NCI-H526 (cell line): ENCODE data around the gene PCCA.
"Not testable (repeated sequence)": the region's sequence is repeated elsewhere in the genome, so short reads cannot be mapped to it uniquely, and the experiment has no call there.

Source experiments
- DNase-seq, 2 experiments: peaks; one replicate each; lab custom pipeline; 2025; lab: John Stamatoyannopoulos, UW

Gene PCCA

DNA sequence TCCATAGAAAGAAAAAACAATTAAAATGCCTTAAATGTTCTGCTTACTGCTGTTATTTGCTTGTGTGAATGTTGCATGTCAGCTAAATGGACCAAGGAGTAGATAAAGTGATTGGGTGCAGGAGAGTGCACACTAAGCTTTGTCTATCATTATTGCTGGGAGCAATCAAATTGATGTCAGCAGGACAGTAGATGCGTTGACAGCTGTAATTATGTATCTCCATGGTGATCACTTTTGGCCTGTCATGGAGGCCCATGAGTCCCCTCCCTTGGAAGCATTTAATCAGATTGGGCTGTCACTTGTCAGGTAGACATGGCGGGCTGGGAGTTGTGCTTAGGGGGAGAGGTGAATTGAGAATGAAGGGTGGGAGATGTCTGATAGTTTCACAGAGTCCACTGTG is 215.3 kb downstream of the PCCA start:
- no peak for DNase-seq

DNA sequence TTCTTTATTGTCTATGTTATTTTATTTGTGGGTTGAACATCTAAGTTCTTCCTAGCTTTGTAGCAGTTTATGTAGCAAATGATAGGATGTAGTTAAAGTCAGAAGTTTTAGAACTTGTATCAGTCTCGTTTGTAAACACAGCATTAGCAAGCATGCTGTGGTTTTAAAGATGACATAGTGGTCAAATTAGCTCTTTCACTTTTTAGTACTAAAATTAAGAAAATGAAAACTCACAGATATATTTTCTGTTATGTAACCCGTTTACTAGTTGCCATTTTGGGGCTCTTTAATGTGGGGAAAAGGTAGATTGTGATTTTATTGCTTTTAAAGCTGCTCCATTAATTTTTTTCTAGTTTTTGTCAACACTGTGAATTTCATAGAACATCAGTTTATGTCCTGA is 216.5 kb downstream of the PCCA start:
- no peak for DNase-seq

DNA sequence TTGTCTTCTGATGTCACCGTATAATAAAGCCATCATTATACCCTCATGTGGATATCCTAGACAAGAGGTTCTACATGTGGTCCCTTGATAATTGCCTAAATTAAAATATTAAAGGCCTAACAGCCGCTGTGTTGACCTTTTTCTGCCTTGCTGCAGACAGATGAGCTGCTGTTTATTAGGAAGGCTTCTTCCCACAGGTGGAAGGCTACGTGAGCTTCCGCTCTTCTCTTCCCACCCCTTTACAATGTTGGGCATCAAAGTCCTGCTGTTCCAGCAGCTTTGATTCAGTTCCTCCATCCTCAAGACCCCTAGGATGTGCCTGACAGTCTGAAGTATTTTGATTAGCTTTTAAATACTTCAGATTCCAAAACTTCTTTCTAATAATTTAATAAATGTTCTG is 217.1 kb downstream of the PCCA start:
- DNase-seq: peak in 1 of 2 experiments; percentile 23

DNA sequence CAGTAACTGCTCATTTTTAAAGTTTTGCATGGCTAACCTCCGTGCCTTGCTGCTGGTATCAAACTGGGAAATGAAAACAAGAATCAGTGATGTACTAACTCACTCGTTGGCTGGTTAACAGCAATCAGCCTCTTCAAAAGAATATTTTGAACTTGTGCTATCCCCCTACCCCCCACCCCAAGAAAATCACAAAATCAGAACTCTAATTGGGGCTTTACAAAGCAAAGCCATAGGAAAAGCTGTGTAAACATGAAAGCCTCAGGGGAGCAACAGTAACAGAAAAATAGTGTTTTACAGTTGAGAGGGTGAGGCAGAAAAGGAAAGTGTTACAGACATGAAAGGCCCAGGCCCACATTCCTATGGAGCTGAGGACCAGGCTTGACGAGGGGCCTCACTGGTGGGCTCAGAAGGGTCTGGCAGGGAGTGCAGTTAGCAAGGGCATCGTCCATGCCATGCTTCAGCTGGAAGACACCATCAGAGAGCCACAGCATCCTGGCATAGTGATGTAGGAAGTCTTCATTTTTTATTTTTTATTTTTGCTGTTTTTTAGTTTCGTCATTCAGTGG is 217.6 kb downstream of the PCCA start:
- DNase-seq: no peak

DNA sequence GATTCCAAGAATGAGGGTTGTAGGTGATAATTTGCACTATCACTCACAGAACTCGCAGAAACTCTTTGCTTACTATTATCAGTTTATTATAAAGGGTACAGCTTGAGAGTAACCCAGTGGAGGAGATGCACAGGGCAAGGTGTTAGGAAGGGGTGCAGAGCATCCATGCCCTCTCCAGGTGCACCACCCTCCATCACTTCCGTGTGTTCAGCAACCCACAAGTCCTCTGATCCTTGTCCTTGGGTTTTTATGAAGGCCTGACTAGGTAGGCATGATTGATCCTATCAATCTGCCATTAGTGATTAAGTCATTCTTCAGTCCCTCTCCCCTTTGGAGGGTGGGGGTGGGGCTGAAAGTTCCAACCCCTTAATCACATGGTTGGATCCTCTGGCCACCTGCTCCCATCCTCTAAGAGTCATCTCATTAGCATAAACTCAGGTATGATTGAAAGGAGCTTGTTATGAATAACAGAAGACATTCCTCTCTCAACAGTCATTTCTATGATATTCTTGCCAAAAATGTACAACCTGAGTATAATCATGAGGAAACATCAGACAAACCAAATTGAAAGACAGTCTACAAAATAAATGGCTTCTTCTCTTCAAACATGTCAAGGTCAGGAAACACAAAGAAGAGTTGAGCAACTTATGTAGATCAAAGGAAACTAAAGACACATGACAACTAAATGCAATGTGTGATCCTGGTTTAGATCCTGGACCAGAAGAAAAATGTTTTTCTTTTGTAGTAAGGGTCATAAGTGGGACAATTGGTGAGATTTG is 225.4 kb downstream of the PCCA start:
- DNase-seq: no peak

DNA sequence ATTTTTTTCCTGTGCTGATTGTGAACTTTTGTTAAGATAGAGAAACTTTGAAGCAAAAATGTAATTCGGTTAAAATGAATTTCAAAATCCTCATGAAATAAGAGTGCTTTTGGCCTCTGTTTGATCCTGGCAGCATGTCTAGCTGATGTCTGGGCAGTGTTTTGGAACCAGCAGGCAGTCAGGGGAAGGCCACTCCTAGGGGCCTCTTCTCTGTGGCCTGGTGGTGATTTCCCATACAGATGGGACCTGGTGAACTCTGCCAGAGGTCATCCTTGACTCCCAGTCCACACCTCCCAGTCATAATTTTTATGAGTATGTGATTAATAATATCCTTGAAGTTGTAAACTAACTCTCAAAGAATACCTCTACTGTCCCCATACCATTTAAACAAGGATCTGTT is 226.6 kb downstream of the PCCA start:
- DNase-seq: no peak

DNA sequence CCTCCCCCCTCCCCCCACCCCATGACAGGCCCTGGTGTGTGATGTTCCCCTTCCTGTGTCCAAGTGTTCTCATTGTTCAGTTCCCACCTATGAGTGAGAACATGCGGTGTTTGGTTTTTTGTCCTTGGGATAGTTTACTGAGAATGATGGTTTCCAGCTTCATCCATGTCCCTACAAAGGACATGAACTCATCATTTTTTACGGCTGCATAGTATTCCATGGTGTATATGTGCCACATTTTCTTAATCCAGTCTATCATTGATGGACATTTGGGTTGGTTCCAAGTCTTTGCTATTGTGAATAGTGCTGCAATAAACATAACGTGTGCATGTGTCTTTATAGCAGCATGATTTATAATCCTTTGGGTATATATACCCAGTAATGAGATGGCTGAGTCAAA is 229.6 kb downstream of the PCCA start:
- not testable (repeated sequence) for DNase-seq

DNA sequence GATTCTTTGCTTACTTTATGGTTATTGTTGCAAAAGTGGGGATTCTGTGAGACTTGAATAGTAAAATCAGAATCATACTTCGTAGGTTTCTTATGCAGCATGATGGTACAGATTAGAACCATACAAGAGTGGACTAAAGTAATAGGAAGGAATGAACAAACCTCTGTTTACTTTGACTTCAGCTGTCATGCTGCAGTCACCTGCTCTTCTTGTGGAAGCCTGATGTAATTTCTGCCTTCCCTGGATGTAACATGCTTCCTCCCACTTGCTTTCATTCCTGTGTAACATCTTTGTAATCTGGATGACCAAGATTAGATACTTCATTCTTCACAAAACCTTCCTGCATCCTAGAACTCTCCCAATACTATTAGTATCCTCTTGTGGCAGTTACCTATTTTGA is 235.0 kb downstream of the PCCA start:
- no peak for DNase-seq

DNA sequence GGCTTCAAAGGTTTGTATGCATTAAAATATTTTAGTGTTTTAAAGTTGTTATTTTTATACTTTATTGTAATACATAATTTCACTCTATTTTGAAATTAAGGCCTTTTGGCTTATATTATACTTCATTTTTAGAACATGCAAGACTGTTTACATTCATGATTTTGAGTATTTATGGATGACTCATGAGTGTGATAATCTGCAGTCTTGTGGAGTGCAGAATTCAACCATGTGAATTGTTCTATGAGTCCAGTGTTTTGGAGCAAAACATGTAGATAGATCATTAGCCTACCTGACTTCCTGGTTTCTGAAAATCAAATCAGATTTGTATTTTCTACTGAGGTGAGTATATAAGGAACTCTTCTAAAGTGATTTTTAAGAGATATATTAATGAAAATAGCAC is 241.8 kb downstream of the PCCA start:
- DNase-seq: no peak

DNA sequence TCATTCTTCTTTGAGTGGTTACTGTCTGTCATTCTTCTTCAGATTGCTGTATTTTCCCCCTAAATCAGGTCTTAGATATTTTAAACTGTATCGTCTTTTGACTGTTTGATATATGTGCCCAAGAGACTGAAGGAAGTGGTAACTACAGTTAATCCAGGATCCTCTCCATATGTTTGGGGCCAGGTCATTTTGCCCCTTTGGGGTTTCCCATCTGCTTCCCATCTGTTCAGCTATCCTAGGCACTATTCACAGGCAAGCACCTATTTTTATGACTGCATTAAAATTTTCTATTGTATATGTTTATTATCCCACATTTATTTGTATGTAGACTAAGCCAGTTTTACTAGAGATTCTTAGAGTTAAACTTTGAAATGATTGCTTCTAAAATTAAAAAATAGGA is 244.2 kb downstream of the PCCA start:
- DNase-seq: no peak

DNA sequence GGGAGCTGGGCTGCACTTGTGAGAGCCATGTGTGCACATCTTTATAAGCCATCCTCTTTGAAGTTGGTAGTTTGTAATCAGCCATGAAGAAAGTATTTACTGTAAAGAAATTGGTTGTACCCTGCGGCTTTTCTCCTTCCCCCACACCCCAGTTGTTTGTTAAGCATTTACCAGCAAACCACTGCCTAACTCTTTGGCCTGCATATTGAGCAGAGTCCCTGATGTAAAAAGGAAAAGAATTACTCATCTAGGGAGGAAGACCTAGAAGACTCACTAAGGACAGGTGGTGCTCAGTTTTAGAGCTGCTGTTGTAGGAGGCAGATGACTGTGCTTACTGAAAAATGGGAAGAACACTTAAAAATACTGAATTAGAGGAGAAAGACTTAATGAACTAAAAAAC is 245.3 kb downstream of the PCCA start:
- DNase-seq: no peak

DNA sequence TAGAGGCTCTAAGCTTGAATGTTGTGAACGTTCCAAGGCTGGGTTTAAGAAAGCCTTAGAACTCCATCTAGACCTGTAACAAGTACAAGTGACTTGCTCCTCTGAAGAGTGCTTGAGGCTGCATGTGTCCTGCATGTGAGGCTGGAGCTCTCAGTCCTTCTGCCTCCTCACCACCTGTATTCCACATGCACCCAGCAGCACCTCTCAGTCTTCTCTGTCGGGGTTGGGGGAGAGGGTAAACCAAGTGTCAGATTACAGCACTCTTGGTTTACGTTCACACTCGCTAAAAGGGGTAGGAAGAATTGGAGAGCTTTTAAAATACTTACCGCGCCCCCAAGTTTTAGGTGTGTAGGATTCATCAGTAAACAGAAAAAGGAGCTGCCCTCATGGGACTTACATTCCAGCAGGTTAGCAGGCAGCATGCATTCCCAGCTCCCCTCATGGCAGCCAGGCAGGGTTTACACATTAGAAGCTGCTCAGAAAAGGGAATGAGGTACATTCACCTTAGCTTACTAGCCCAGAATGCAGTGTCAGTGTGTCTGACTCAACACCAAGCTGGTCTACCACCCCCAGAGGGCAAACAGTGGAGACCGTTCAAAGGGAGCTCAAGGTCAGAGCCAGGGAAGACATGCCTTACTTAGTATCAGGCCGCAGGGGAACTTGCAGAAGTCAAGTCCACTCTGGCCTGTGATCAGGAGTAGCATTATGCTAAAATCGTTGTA is 248.1 kb downstream of the PCCA start:
- no peak for DNase-seq

DNA sequence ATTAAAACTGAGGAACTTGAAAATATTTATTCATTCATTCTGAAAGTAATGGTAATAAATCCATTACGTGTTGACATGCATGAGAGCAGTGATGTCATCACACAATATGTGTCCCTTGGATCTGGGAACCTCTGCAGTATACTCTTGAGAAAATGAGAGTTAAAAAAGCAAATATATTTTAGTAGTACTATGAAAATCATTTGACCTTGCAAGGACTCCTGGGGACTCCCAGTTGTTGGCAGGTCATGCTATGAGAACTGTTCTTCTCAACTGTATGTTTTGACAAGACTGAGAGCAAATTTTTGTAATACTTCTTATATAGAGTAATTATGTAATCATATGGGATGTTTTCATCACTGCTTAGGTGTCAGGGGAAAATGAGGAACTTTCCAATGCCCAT is 249.4 kb downstream of the PCCA start:
- DNase-seq: no peak

DNA sequence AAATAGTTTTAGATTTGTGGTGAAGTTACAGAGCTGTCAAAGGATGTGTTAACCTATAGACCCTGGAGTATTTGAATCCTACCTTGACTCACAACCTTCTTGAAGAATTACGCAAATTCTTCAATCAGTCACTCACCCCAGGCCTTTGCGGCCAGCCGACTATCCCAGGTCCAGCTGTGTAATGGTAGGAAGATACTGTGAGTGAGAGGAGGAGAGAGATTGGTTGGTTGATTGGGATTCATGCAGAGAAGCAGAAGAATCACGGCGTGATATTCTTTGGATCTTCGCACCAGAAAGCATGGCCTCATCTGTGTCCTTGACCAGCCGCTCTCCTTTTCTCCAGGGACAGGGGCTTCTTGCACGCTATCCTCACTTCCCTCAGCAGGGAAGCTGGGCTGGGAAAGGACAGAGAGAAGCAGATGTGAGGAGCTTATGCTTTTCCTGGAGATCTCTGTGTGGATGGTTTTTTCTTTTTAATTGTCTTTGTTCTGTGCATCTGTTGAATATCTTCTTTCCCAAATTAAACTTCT is 250.6 kb downstream of the PCCA start:
- DNase-seq: no peak

DNA sequence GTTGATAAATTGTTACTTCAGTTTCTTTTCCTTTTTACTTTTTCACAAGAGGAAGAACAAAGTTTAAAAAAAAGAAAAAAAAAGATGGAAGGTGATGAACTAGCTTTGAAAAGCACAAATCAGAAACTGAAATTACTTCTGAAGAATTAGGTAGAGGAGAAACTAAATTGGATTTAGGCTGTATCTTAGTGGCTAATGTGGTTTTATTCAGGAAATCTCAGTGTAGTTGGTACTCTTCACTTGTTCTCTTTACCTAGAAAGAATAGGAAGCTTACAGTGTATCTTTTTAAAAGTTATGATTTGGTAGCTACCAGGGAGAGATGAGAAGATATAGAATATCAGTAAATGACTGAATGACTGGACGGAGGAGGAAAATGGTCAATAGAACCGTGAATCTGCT is 252.0 kb downstream of the PCCA start:
- DNase-seq: no peak

DNA sequence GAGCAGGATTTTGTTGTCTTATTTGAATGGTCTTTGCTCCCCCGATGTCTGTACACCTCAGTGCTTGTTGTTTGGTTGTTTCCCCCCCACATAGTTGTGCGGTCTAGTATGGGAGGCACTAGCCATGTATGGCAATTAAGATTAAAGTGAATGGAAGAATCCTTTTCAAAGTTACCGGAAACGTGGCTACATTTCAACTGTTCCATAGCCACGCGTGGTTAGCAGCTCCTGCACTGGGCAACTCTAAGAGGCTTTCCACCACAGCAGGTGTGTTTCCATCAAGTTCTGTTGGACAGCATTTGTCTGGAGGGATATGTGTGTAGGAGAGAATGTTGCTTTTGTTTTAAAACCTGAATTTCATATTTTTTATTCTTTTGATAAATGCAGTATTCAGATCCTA is 252.4 kb downstream of the PCCA start:
- DNase-seq: no peak

DNA sequence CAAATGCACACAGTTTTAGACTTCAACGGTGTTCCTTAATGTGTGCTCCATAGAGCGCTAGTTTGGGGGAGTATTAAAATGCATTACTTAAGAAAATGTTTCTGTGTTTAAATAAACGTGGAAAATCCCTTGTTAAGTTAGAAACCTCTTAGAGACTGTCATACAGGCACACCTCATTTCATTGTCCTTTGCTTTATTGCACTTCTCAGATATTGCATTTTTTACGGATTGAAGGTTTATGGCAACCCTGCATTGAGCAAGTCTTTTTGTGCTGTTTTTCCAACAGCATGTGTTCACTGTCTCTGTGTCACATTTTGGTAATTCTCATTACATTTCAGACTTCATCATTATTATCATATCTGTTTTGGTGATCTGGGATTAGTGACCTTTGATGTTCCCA is 255.7 kb downstream of the PCCA start:
- no peak for DNase-seq

DNA sequence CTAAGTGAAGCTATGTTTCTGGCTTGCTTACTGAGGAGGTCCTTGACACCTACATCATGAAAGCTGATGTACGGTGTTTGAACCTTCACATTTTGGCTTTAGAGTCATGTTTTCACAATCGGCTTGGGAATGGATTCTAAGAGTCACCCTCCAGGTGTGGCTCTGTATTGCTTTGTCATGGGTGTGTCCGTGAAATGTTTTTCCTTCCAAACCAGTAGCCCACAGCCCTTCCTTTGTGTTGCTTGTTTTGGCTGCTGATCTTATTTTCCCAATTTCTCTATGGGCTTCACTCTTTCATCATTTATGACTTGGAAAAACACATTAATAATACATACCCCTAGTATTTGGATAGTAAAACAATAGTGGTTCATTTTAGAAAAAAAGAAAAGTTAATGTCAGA is 259.1 kb downstream of the PCCA start:
- DNase-seq: no peak

DNA sequence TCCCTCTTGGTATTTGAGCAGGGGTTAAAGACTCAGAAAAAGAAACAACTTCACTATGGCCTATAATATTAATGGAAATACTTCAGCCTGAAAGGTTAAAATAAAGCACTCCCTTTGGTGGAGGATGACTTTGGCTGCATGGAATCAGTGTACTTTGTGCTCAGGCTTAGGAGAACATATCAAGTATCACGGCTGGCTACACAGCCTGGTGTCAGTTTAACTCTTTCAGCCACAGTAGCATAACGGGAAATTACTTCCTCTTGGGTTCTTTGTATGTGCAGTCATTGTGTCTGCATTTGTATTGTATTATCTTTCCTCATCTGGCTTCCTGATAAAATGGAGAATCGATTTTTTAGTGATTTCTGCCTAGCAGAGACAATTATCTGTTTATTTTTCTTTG is 260.7 kb downstream of the PCCA start:
- no peak for DNase-seq

DNA sequence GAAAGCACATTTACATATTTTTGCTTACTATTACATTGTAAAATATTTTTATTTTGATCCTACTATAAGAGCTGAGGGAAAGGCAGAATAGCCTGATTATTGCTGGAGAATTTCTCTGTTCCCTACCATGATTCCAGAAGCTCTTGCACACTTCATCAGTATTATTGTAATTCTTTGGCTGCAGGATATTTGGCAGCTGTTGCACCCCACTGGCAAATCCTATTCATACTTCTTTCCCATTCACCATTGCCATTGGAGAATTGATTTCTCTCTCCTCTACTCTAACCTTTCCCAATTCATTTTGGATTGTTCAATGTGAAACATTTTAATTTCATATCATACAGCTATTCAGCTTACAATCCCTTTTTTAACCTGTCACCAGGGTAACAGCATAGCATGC is 261.7 kb downstream of the PCCA start:
- no peak for DNase-seq

DNA sequence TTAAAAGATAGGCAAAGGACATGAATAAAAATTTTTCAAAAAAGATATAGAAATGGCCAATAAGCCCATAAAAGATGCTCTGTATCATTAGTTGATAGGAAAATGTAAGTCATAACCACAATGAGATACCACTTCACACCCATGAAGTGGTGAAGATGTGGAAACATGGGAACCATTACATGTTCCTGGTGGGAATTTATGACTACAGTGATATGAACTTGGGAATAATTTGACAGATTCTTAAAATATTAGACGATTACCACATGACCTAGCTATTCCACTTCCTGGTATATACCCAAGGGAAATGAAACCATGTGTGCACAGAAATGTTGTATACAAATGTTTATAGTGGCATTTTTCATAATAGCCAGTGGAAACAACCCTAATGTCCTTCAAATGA is 267.5 kb downstream of the PCCA start:
- DNase-seq: no peak

DNA sequence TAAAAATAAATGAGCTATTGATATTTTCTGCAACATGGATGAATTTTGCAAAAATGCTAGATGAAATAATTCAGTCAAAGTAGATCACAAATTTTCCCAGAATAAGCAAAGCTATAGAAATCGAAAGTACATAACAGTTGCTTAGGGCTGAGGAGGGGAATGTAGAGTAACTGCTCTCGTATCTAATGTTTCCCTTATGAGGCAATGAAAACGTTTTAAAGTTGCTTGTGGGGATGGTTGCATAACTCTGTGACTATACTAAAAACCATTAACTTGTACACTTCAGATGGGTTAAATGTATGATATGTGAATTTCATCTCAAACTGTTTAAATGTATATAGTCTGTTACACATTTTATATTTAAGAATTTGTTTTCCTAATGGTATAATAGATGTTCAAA is 268.0 kb downstream of the PCCA start:
- DNase-seq: no peak

DNA sequence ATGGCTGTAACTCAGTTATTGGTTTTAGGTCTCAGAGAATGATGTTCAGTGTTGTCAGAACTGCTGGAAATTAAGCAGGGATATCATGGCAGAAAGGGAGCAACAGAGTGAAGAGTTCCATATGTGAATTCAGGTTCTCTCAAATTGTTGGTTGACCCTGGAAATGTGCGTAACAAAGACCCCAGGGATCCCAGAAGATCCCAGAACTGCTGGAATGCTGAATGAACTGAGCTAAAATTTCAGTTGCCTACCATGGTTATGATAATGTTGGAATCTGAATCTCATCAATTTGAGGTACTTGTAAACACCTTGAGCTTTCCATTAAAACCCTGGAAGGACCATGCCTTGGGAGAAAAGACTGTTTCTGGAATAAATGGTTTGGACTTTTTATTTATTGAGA is 268.9 kb downstream of the PCCA start:
- DNase-seq: no peak
